Measurements from ENCODE around the gene MT1G.

- TF ChIP-seq ZNF302 (CRISPR knock-in tag; IDR thresholded peaks at IDR 0.05) (no peak), HDAC2 (IDR thresholded peaks at IDR 0.05) (no peak)
Observed at GRCh38 chr16:56684256-56684925, 16.5 kb upstream of the MT1G start.

Measured in A549 (cell line).